Keratinocyte (primary cell): ENCODE data around the gene GNAT3. TPM values are rescaled to one million over a fixed set of nuclear protein-coding genes. Genes with fewer than 3 reads are reported as not detected.

ENCODE experiments used
- DNase-seq: peaks from one replicate; pipeline ENCODE4 v3.0.0-alpha.2; 2011; ENCODE audit warnings: low read depth, missing footprints, low spot score
- FAIRE-seq: peaks from 2 replicates; lab custom pipeline; 2011; peaks lifted over from hg19 to GRCh38; lab: Jason Lieb, UNC
- H2AFZ ChIP-seq: 2 replicates; pipeline ENCODE4 v1.6.0; 2012; ENCODE audit warnings: low read length, control low read depth, inconsistent platforms; ENCODE audit not compliant: control insufficient read depth
- H3K27ac ChIP-seq: 2 replicates; pipeline ENCODE4 v1.5.1; 2011; ENCODE audit warnings: low read length; ENCODE audit not compliant: control insufficient read depth, insufficient read depth
- H3K27me3 ChIP-seq: 3 replicates; pipeline ENCODE4 v1.6.0; 2011; ENCODE audit warnings: low read length; ENCODE audit not compliant: control insufficient read depth, insufficient read depth; ENCODE audit errors: extremely low read depth
- H3K36me3 ChIP-seq, 2 experiments: 2 replicates in 1 of 2; 3 replicates in 1 of 2; pipeline ENCODE4 v1.5.1; 2011; ENCODE audit warnings: low read length in 2 of 2, mild to moderate bottlenecking in 1 of 2; ENCODE audit not compliant: control insufficient read depth in 2 of 2, insufficient read depth in 2 of 2; ENCODE audit errors: extremely low read depth in 1 of 2
- H3K4me1 ChIP-seq: 3 replicates; pipeline ENCODE4 v1.5.1; 2011; ENCODE audit warnings: low read length; ENCODE audit not compliant: control insufficient read depth, insufficient read depth; ENCODE audit errors: extremely low read depth
- H3K4me2 ChIP-seq: 3 replicates; pipeline ENCODE4 v1.6.0; 2011; ENCODE audit warnings: low read depth, low read length; ENCODE audit not compliant: control insufficient read depth, insufficient read depth; ENCODE audit errors: extremely low read depth
- H3K4me3 ChIP-seq, 3 experiments: fragments of 200-600 bp in 1 of 3; sonication (generic) in 1 of 3; 2 replicates in 2 of 3; 3 replicates in 1 of 3; pipeline ENCODE4 v1.5.1; 2011 to 2016; ENCODE audit warnings: low read length in 3 of 3, mild to moderate bottlenecking in 3 of 3, control low read depth in 2 of 3, inconsistent platforms in 1 of 3, low read depth in 1 of 3, mixed read lengths in 1 of 3, mixed run types in 1 of 3, moderate library complexity in 1 of 3; ENCODE audit not compliant: control insufficient read depth in 2 of 3, insufficient read depth in 2 of 3; ENCODE audit errors: extremely low read depth in 1 of 3
- H3K79me2 ChIP-seq: 2 replicates; pipeline ENCODE4 v1.6.0; 2012; ENCODE audit warnings: low read length; ENCODE audit not compliant: control insufficient read depth, insufficient read depth
- H3K9ac ChIP-seq: 3 replicates; pipeline ENCODE4 v1.6.0; 2011; ENCODE audit warnings: low read length; ENCODE audit not compliant: control insufficient read depth, insufficient read depth; ENCODE audit errors: extremely low read depth
- H3K9me1 ChIP-seq: 3 replicates; pipeline ENCODE4 v1.6.0; 2011; ENCODE audit warnings: low read length; ENCODE audit not compliant: control insufficient read depth, insufficient read depth; ENCODE audit errors: extremely low read depth
- H3K9me3 ChIP-seq: 2 replicates; pipeline ENCODE4 v1.5.1; 2012; ENCODE audit warnings: low read depth, low read length; ENCODE audit not compliant: control insufficient read depth
- H4K20me1 ChIP-seq: 3 replicates; pipeline ENCODE4 v1.6.0; 2011; ENCODE audit warnings: low read length; ENCODE audit not compliant: control insufficient read depth, insufficient read depth; ENCODE audit errors: extremely low read depth
- CTCF ChIP-seq, 3 experiments: IDR thresholded peaks in 1 of 3; conservative IDR thresholded peaks in 1 of 3; optimal IDR thresholded peaks in 1 of 3; 2 replicates in 2 of 3; 3 replicates in 1 of 3; pipeline versions ENCODE3 to v1.5.1; 2011; ENCODE audit warnings: low read length in 3 of 3, mild to moderate bottlenecking in 3 of 3, moderate library complexity in 2 of 3, control low read depth in 1 of 3, inconsistent platforms in 1 of 3; ENCODE audit not compliant: insufficient read depth in 2 of 3; ENCODE audit errors: extremely low read depth in 1 of 3
- EZH2 ChIP-seq: IDR thresholded peaks from one replicate; pipeline ENCODE4 v1.6.1; 2012; ENCODE audit warnings: inconsistent platforms, mild to moderate bottlenecking, low read length, moderate library complexity
- dilution Hi-C: fragments of 300-500 bp; cut with MboI; formaldehyde crosslinking; loops from one replicate; pipeline ENCODE4 v1.7.0; 2020; ENCODE audit warnings: low sequenced_read_pairs; ENCODE audit not compliant: extremely low pct_ligation_motif_present
- polyA plus RNA-seq, 5 experiments: library from polyadenylated mRNA; depleted of rRNA in 3 of 5; stranded (reverse) in 3 of 5; stranded (forward) in 1 of 5; unstranded in 1 of 5; fragments of >200 nt; gene quantifications; 1 replicate in 1 of 5; 2 replicates in 3 of 5; 3 replicates in 1 of 5; pipeline versions ENCODE4 v1.2.1 to v1.2.3, GENCODE V29; 2011 to 2012; ENCODE audit warnings: missing spikeins in 2 of 5, low read depth in 1 of 5, low replicate concordance in 1 of 5

Gene GNAT3
- polyA plus RNA-seq, 1 donor (not counting 4 experiments of a cell fraction or from before 2014, with no cell fraction given) = not detected

- Histone ChIP-seq H3K9me3 (no peaks in the 10 kb centered on the region), H3K27ac (no peak overlapping the region), H3K9me1 (no peaks in the 10 kb centered on the region), H3K4me2 (no peak overlapping the region), H2AFZ (no peak overlapping the region), H3K79me2 (no peaks in the 10 kb centered on the region), H4K20me1 (no peaks in the 10 kb centered on the region), H3K4me1 (no peaks in the 10 kb centered on the region), H3K9ac (no peak overlapping the region), H3K4me3 (no peak overlapping the region), H3K36me3 (no peaks in the 10 kb centered on the region), H3K27me3 (no peaks in the 10 kb centered on the region)
- FAIRE-seq = no peak
- no peak for DNase-seq
- dilution Hi-C loops = no loop called here
- TF ChIP-seq CTCF (optimal IDR thresholded peaks at IDR 0.05 in 1 of 3, IDR thresholded peaks at IDR 0.05 in 1 of 3, conservative IDR thresholded peaks at IDR 0.05 in 1 of 3; ENCODE audit: extremely low read depth in 1 of 3, insufficient read depth in 2 of 3, low read length in 3 of 3) = no peak
- no peak for TF ChIP-seq EZH2
Measured at GRCh38 chr7:80464211-80464610, 47.7 kb downstream of the GNAT3 start.

- DNase-seq (no peak), FAIRE-seq (no peak)
- H3K9ac ChIP-seq = no peak overlapping the region
Measured at GRCh38 chr7:80463272-80463920, 48.5 kb downstream of the GNAT3 start.

More at GRCh38 chr7:80463272-80463920, 48.5 kb downstream of the GNAT3 start:
- Histone ChIP-seq H2AFZ (no peak overlapping the region), H3K27me3 (no peaks in the 10 kb centered on the region), H3K4me1 (no peaks in the 10 kb centered on the region), H3K4me3 (no peak overlapping the region), H3K79me2 (no peaks in the 10 kb centered on the region), H3K9me3 (no peaks in the 10 kb centered on the region), H4K20me1 (no peaks in the 10 kb centered on the region), H3K36me3 (no peaks in the 10 kb centered on the region), H3K9me1 (no peaks in the 10 kb centered on the region), H3K4me2 (no peak overlapping the region), H3K27ac (no peak overlapping the region)
- dilution Hi-C loops = no loop called here
- TF ChIP-seq EZH2 = no peak
- no peak for TF ChIP-seq CTCF (optimal IDR thresholded peaks at IDR 0.05 in 1 of 3, IDR thresholded peaks at IDR 0.05 in 1 of 3, conservative IDR thresholded peaks at IDR 0.05 in 1 of 3; ENCODE audit: extremely low read depth in 1 of 3, insufficient read depth in 2 of 3, low read length in 3 of 3)
